Omental fat pad (tissue), 4 donors: ENCODE measurements around the gene CACNB2. TPM values are rescaled to one million over a fixed set of nuclear protein-coding genes. Genes with fewer than 3 reads are reported as not detected.
"Not testable (repeated sequence)": the region's sequence is repeated elsewhere in the genome, so short reads cannot be mapped to it uniquely, and the experiment has no call there.

Experiments used
- ATAC-seq: fragments of 150-250 bp; one replicate; pipeline ENCODE4 v1.9.1; 2016; ENCODE audit warnings: mild to moderate bottlenecking, moderate library complexity; ENCODE audit not compliant: low FRiP score
- DNase-seq: peaks from one replicate; pipeline ENCODE4 v3.0.0-alpha.2; 2019; ENCODE audit warnings: low spot score
- CTCF ChIP-seq, 3 donors: fragments of 450-650 bp; IDR thresholded peaks; one replicate each; pipeline ENCODE4 v1.5.1; 2016 to 2017; ENCODE audit warnings: antibody characterized with exemption in 3 of 3, mild to moderate bottlenecking in 3 of 3, moderate library complexity in 2 of 3
- total RNA-seq, 4 donors: library from RNA; depleted of rRNA; stranded (reverse); fragments of >200 nt; gene quantifications; one replicate each; pipeline ENCODE4 v1.1.0, GENCODE V29; 2016

CACNB2 gene
- total RNA-seq, 4 donors from 2014 or later: 2.0 to 12.1 (median 6.1) TPM

- no peak for DNase-seq
- ATAC-seq: no peak
- no peak for TF ChIP-seq CTCF (IDR thresholded peaks at IDR 0.05)
Measured at GRCh38 chr10:18424200-18424599, 284.0 kb downstream of the CACNB2 start.

- ATAC-seq: no peak
- DNase-seq: no peak
- TF ChIP-seq CTCF (IDR thresholded peaks at IDR 0.05): no peak
Measured at GRCh38 chr10:18429335-18429734, 289.1 kb downstream of the CACNB2 start.

- TF ChIP-seq CTCF (IDR thresholded peaks at IDR 0.05): no peak
- no peak for ATAC-seq
Measured at GRCh38 chr10:18436902-18437301, 296.7 kb downstream of the CACNB2 start.

GRCh38 chr10:18437486-18437885 lies 297.3 kb downstream of the CACNB2 start:
- no peak for TF ChIP-seq CTCF (IDR thresholded peaks at IDR 0.05)
- ATAC-seq: no peak
- no peak for DNase-seq

More at GRCh38 chr10:18436902-18437301, 296.7 kb downstream of the CACNB2 start:
- no peak for DNase-seq

- ATAC-seq (no peak), DNase-seq (no peak)
- TF ChIP-seq CTCF (IDR thresholded peaks at IDR 0.05): no peak
Measured at GRCh38 chr10:18438361-18439126, 298.3 kb downstream of the CACNB2 start.

GRCh38 chr10:18439601-18440000 lies 299.4 kb downstream of the CACNB2 start:
- no peak for DNase-seq
- TF ChIP-seq CTCF (IDR thresholded peaks at IDR 0.05): no peak
- ATAC-seq: no peak

- DNase-seq, ATAC-seq: not testable (repeated sequence)
Measured at GRCh38 chr10:18445635-18446034, 305.4 kb downstream of the CACNB2 start.
